Smooth muscle cell of the brain vasculature (primary cell): ENCODE measurements around the gene PIM2.
"Not testable (repeated sequence)": the region's sequence is repeated elsewhere in the genome, so short reads cannot be mapped to it uniquely, and the experiment has no call there.

ENCODE experiments used
- DNase-seq: peaks from one replicate; pipeline ENCODE4 v3.0.0-alpha.2; 2012; ENCODE audit warnings: low read depth, low spot score

The PIM2 gene

GRCh38 chrX:48908600-48908999 is 10.2 kb downstream of the PIM2 start:
- DNase-seq, result no peak

DNA sequence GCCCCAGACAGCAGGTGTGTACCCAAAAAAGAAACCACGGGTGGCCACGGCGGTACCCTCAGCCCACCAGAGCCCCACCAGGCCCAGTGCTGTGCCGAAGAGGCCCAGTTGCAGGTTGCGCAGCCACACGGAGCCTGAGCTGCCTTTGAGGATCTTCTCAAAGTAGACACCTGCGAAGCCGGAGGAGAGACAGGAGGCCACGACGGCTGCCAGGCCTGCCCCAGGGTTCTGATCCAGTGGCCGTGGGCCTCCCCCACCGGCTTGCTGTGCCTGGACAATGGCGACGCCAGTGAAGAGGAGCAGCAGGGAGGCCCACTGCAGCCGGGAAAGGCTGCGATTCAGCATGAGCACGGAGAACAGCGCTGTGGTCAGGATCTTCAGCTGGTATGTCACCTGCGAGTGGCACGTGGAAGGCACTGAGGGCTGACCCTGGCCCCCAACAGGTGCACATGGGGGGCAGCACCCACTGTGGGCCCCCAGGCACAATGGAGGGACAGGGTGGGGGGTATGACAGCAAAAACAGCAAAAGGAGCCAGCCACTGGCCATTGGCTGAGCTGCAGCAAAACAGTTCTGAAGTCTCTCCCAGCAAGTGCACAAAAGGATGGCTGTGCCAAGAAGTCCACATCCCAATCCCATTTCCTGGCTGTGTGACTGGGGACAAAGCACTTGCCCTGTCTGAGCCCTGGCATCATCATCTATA is 13.6 kb downstream of the PIM2 start:
- DNase-seq, result no peak

- DNase-seq, result no peak
These were observed 14.2 kb downstream of the PIM2 start for GRCh38 chrX:48904626-48905025.

DNA sequence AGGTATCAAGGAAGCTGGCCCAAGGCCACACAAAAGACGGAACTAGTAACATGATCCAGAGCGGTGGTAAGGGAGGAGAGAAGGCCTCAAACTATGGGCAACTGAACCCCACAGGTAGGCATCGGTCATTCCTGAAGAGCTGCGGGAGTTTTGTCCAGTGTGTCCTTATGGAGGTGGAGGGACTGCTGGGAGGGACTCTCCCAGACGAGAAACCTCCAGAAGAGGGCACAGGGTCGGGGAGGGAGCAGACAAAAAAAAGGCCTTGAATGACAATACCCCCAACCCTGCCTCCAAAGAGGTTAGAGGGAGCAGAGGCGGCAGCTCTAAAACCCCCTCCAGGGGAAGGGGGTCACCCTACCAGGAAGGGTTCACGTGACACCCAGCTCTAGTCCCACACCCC is 14.6 kb downstream of the PIM2 start:
- DNase-seq, result no peak

DNA sequence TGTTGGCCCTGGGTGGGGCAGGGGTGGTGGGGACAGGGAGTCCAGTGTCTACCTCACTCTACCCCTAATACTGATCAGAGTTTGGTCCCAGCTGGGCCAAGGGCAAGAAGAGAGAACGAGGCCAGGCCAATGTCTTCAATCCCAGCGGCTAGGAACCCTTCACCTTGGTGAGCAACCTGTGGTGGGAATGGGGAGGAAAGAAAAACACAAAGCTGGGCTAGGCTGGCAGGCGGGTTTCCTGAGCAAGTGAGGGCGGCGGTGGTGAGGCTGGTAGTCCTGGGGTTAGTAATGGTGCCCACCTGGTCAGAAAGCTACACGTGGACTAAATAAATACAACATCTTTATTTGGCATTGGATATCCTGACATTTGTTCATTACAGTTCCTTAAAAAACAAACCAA is 15.5 kb downstream of the PIM2 start:
- no peak for DNase-seq

DNA sequence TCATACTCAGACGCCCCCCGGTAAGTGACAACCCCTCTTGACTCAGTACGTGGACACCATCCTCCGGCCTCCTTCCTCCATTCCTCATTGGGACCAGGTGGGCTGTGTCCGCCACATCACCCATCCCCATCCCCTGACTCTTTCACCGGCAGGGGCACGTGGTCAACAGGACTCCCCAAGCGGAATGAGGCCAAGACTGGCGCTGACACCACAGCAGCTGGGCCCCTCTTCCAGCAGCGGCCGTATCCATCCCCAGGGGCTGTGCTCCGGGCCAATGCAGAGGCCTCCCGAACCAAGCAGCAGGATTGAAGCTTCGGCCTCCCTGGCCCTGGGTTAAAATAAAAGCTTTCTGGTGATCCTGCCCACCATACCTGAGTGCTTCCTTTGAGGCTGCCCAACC is 16.0 kb downstream of the PIM2 start:
- no peak for DNase-seq

DNA sequence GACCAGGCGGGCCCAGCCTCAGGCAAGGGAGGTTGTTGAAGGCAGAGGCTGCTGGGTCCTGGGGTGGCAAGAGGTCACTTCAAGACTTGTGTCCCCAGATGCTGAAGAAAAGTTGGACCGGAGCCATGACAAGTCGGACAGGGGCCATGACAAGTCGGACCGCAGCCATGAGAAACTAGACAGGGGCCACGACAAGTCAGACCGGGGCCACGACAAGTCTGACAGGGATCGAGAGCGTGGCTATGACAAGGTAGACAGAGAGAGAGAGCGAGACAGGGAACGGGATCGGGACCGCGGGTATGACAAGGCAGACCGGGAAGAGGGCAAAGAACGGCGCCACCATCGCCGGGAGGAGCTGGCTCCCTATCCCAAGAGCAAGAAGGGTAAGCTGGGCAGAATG is 16.7 kb downstream of the PIM2 start:
- no peak for DNase-seq

- DNase-seq, result no peak
These were observed 17.8 kb downstream of the PIM2 start for GRCh38 chrX:48901069-48901468.

DNA sequence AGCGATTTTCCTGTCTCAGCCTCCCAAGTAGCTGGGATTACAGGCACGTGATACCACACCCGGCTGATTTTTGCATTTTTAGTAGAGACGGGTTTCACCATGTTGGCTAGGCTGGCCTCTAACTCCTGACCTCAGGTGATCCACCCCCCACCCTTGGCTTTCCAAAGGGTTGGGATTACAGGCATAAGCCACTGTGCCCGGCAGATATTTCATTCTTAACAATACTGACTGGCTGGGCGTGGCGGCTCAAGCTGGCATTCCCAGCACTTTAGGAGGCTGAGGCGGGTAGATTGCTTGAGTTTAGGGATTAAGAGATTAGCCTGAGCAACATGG is 19.8 kb downstream of the PIM2 start:
- no peak for DNase-seq

GRCh38 chrX:48897625-48898306 is 21.1 kb downstream of the PIM2 start, which contains the start of the genes PQBP1 and TIMM17B:
TSS of gene PQBP1 (plus strand) at chrX:48897930. CDS start at chrX:48898510, 580 bp downstream.
TSS of gene TIMM17B (minus strand) at chrX:48897768. CDS start at chrX:48897749, 19 bp downstream.
- peak; percentile 85 for DNase-seq

DNA sequence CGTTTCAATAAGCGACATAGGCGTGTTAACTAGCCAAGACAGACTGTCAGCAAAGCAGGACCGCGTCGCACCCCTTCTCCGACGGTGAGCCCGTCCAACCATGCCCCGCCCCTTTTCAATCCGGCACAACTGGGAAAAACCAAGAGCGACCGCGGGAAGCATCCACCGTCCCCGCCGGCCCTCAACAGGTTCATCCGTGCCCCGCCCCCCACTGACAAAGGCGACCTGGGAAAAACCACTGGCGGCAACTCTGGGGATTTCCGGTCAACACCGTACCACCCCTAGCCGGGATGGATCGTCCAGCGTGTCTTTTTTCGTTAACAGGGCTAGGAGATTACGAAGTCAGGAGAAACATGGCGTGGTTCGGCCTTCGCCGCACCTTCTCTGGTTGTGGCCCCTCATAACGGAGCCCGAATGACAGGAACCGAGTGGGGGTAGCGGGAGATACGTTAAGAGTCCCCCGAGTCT is 21.6 kb downstream of the PIM2 start:
- DNase-seq, result no peak

GRCh38 chrX:48896611-48897011 is 22.2 kb downstream of the PIM2 start:
- no peak for DNase-seq

DNA sequence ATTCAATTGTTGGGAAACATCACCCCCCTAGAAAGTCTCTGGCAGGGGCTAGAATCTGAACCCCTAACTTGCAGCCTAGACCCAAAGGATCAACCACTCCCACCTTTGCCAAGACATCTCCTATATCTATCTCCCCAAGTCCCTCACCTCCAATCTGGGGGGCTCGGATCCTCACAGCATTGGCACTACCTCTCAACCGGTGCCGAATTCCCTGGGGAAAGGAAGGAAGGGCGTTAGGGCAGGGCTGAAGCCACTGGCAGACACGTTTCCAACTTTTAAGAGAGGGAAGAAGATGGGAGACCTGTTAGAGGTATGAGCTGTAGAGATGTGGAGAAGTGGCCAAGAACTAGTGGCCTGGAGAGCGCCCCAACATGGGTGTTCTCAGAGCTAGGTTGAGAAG is 23.9 kb downstream of the PIM2 start:
- DNase-seq, result no peak

GRCh38 chrX:48893556-48894348 is 25.1 kb downstream of the PIM2 start:
- DNase-seq, result no peak

DNA sequence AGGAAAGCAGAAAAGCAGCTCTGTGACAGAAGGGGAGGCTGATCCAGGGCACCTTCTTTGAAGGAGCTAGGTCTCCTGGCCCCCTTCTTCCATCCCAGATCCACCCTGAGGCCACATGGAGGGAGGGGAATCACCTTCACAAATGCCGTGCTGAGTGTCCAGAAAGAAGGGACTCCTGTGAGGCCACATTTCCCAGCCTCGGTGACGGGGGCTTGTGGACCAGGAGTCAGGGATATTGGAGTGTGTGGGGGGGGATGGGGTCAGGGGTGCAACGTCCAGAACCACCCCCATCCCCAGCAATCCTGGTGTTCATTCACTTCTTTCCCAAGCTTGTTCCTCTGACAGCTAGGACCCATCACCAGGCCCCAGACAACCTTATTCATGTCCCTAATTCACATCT is 25.9 kb downstream of the PIM2 start:
- DNase-seq, result no peak

GRCh38 chrX:48891402-48892288 is 27.2 kb downstream of the PIM2 start:
- no peak for DNase-seq

DNA sequence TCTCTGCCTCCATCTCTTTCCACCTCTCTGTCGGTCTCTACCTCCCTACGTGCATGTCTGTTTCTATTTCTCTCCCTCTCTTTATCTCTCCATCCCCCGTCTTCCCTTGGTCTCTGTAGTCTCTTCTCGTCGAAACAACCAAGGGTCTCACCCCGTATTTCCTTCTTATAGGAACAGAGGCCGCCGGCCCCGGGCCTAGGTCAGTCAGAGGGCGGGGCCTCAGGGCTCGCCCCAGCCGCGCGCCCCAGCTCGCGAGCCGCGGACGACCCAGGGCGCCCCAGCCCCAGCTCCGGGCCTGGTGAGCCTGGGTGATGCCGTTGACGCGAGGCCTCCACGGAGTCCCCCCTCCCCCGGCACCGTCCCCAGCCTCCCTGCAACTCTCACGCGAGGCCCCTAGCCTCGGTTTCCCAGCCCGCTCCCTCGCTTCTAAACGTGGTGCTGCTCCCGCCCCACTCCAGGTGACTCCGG is 27.9 kb downstream of the PIM2 start:
- no peak for DNase-seq

- DNase-seq, result no peak
These were observed 28.4 kb downstream of the PIM2 start for GRCh38 chrX:48890296-48890925.

- not testable (repeated sequence) for DNase-seq
These were observed 32.2 kb downstream of the PIM2 start for GRCh38 chrX:48886586-48886985.

GRCh38 chrX:48883729-48884128 is 35.1 kb downstream of the PIM2 start:
- no peak for DNase-seq

GRCh38 chrX:48876944-48877343 is 41.9 kb downstream of the PIM2 start:
- DNase-seq, result not testable (repeated sequence)
